Keratinocyte (primary cell): Measurements from ENCODE around the gene TK2. TPM values are rescaled to one million over a fixed set of nuclear protein-coding genes. Genes with fewer than 3 reads are reported as not detected.

ENCODE experiments used
- DNase-seq: peaks from one replicate; pipeline ENCODE4 v3.0.0-alpha.2; 2011; ENCODE audit warnings: low read depth, missing footprints, low spot score
- FAIRE-seq: peaks from 2 replicates; lab custom pipeline; 2011; peaks lifted over from hg19 to GRCh38; lab: Jason Lieb, UNC
- H2AFZ ChIP-seq: 2 replicates; pipeline ENCODE4 v1.6.0; 2012; ENCODE audit warnings: low read length, control low read depth, inconsistent platforms; ENCODE audit not compliant: control insufficient read depth
- H3K27ac ChIP-seq: 2 replicates; pipeline ENCODE4 v1.5.1; 2011; ENCODE audit warnings: low read length; ENCODE audit not compliant: control insufficient read depth, insufficient read depth
- H3K27me3 ChIP-seq: 3 replicates; pipeline ENCODE4 v1.6.0; 2011; ENCODE audit warnings: low read length; ENCODE audit not compliant: control insufficient read depth, insufficient read depth; ENCODE audit errors: extremely low read depth
- H3K36me3 ChIP-seq, 2 experiments: 2 replicates in 1 of 2; 3 replicates in 1 of 2; pipeline ENCODE4 v1.5.1; 2011; ENCODE audit warnings: low read length in 2 of 2, mild to moderate bottlenecking in 1 of 2; ENCODE audit not compliant: control insufficient read depth in 2 of 2, insufficient read depth in 2 of 2; ENCODE audit errors: extremely low read depth in 1 of 2
- H3K4me1 ChIP-seq: 3 replicates; pipeline ENCODE4 v1.5.1; 2011; ENCODE audit warnings: low read length; ENCODE audit not compliant: control insufficient read depth, insufficient read depth; ENCODE audit errors: extremely low read depth
- H3K4me2 ChIP-seq: 3 replicates; pipeline ENCODE4 v1.6.0; 2011; ENCODE audit warnings: low read depth, low read length; ENCODE audit not compliant: control insufficient read depth, insufficient read depth; ENCODE audit errors: extremely low read depth
- H3K4me3 ChIP-seq, 3 experiments: fragments of 200-600 bp in 1 of 3; sonication (generic) in 1 of 3; 2 replicates in 2 of 3; 3 replicates in 1 of 3; pipeline ENCODE4 v1.5.1; 2011 to 2016; ENCODE audit warnings: low read length in 3 of 3, mild to moderate bottlenecking in 3 of 3, control low read depth in 2 of 3, inconsistent platforms in 1 of 3, low read depth in 1 of 3, mixed read lengths in 1 of 3, mixed run types in 1 of 3, moderate library complexity in 1 of 3; ENCODE audit not compliant: control insufficient read depth in 2 of 3, insufficient read depth in 2 of 3; ENCODE audit errors: extremely low read depth in 1 of 3
- H3K79me2 ChIP-seq: 2 replicates; pipeline ENCODE4 v1.6.0; 2012; ENCODE audit warnings: low read length; ENCODE audit not compliant: control insufficient read depth, insufficient read depth
- H3K9ac ChIP-seq: 3 replicates; pipeline ENCODE4 v1.6.0; 2011; ENCODE audit warnings: low read length; ENCODE audit not compliant: control insufficient read depth, insufficient read depth; ENCODE audit errors: extremely low read depth
- H3K9me1 ChIP-seq: 3 replicates; pipeline ENCODE4 v1.6.0; 2011; ENCODE audit warnings: low read length; ENCODE audit not compliant: control insufficient read depth, insufficient read depth; ENCODE audit errors: extremely low read depth
- H3K9me3 ChIP-seq: 2 replicates; pipeline ENCODE4 v1.5.1; 2012; ENCODE audit warnings: low read depth, low read length; ENCODE audit not compliant: control insufficient read depth
- H4K20me1 ChIP-seq: 3 replicates; pipeline ENCODE4 v1.6.0; 2011; ENCODE audit warnings: low read length; ENCODE audit not compliant: control insufficient read depth, insufficient read depth; ENCODE audit errors: extremely low read depth
- EZH2 ChIP-seq: IDR thresholded peaks from one replicate; pipeline ENCODE4 v1.6.1; 2012; ENCODE audit warnings: inconsistent platforms, mild to moderate bottlenecking, low read length, moderate library complexity
- dilution Hi-C: fragments of 300-500 bp; cut with MboI; formaldehyde crosslinking; loops from one replicate; pipeline ENCODE4 v1.7.0; 2020; ENCODE audit warnings: low sequenced_read_pairs; ENCODE audit not compliant: extremely low pct_ligation_motif_present
- polyA plus RNA-seq, 5 experiments: library from polyadenylated mRNA; depleted of rRNA in 3 of 5; stranded (reverse) in 3 of 5; stranded (forward) in 1 of 5; unstranded in 1 of 5; fragments of >200 nt; gene quantifications; 1 replicate in 1 of 5; 2 replicates in 3 of 5; 3 replicates in 1 of 5; pipeline versions ENCODE4 v1.2.1 to v1.2.3, GENCODE V29; 2011 to 2012; ENCODE audit warnings: missing spikeins in 2 of 5, low read depth in 1 of 5, low replicate concordance in 1 of 5
- TF ChIP-seq, protein P1 (sequence below), 3 experiments: IDR thresholded peaks in 1 of 3; conservative IDR thresholded peaks in 1 of 3; optimal IDR thresholded peaks in 1 of 3; 2 replicates in 2 of 3; 3 replicates in 1 of 3; pipeline versions ENCODE3 to v1.5.1; 2011; ENCODE audit warnings: low read length in 3 of 3, mild to moderate bottlenecking in 3 of 3, moderate library complexity in 2 of 3, control low read depth in 1 of 3, inconsistent platforms in 1 of 3; ENCODE audit not compliant: insufficient read depth in 2 of 3; ENCODE audit errors: extremely low read depth in 1 of 3

Gene TK2
- polyA plus RNA-seq, 1 donor (not counting 4 experiments of a cell fraction or from before 2014, with no cell fraction given) = 19.7 TPM

DNA sequence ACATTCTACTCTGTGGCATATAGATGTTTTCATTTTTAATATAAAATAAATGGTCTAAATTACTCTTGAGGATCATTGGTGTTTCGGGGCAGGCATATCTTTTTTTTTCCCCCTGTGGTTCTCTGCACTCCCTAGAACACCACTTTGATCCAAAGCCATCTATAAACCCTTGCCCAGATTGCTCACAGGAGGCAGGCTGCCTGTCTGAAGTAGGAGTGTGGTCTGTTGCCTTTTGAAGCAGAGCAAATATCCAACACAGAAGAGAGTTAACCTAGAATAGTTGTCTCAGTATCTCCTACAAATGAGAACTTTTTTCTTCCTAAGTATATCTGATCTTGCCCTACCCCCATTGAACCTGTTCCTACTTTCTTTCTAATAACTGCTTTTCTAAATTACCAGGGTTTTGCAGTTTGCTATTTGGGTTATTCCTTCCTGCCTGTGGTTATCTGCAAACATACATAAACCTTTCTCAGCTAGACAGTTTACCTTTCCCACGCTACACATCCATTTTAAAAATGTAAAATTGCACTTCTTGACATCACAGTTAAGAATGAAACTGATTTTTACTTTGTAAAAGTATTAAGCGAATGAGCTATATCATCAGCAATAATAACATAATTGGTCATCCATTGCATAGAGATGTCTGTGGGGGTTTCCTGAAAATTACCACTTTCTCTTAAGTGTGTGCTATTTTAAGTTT is 11.6 kb upstream of the TK2 start:
- Histone ChIP-seq H3K27ac (no peak overlapping the region), H3K27me3 (no peaks in the 10 kb centered on the region)

DNA sequence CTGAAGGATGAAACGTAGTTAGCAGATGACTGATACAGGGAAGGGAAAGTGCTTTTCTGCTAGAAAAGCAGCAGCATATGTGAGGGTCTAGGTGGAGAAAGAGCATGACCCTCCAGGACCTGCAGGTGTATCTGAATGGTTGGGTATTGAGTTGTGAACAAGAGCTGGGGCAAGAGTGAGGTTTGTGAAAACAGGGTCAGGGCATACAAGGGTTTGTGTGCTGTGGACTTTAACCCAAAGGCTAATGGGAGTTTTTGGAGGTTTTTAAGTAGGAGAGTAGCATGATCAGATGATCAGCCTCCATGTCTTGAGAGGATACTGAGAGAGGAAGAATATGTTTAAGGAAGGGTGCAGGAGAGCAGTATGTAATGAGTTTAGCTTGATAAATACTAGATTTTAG is 10.2 kb upstream of the TK2 start:
- TF ChIP-seq EZH2 = no peak
- TF ChIP-seq, protein P1, sequence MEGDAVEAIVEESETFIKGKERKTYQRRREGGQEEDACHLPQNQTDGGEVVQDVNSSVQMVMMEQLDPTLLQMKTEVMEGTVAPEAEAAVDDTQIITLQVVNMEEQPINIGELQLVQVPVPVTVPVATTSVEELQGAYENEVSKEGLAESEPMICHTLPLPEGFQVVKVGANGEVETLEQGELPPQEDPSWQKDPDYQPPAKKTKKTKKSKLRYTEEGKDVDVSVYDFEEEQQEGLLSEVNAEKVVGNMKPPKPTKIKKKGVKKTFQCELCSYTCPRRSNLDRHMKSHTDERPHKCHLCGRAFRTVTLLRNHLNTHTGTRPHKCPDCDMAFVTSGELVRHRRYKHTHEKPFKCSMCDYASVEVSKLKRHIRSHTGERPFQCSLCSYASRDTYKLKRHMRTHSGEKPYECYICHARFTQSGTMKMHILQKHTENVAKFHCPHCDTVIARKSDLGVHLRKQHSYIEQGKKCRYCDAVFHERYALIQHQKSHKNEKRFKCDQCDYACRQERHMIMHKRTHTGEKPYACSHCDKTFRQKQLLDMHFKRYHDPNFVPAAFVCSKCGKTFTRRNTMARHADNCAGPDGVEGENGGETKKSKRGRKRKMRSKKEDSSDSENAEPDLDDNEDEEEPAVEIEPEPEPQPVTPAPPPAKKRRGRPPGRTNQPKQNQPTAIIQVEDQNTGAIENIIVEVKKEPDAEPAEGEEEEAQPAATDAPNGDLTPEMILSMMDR (optimal IDR thresholded peaks at IDR 0.05 in 1 of 3, IDR thresholded peaks at IDR 0.05 in 1 of 3, conservative IDR thresholded peaks at IDR 0.05 in 1 of 3; ENCODE audit: extremely low read depth in 1 of 3, insufficient read depth in 2 of 3, low read length in 3 of 3) = no peak

More for the DNA sequence above, 11.6 kb upstream of the TK2 start:
- H3K4me1 ChIP-seq = no peaks in the 10 kb centered on the region
- DNase-seq = no peak
- H3K36me3 ChIP-seq = peaks cover 0 to 6% of the 10 kb centered on the region in 2 experiments
- no peak overlapping the region for H3K4me2 ChIP-seq
- no peak overlapping the region for H3K9ac ChIP-seq
- H3K9me1 ChIP-seq = no peaks in the 10 kb centered on the region
- H3K4me3 ChIP-seq = no peak overlapping the region
- dilution Hi-C loops = no loop called here
- no peaks in the 10 kb centered on the region for H3K79me2 ChIP-seq
- no peak overlapping the region for H2AFZ ChIP-seq
- H4K20me1 ChIP-seq = no peaks in the 10 kb centered on the region
- FAIRE-seq = no peak
- no peaks in the 10 kb centered on the region for H3K9me3 ChIP-seq
- TF ChIP-seq, protein P1 (optimal IDR thresholded peaks at IDR 0.05 in 1 of 3, IDR thresholded peaks at IDR 0.05 in 1 of 3, conservative IDR thresholded peaks at IDR 0.05 in 1 of 3; ENCODE audit: extremely low read depth in 1 of 3, insufficient read depth in 2 of 3, low read length in 3 of 3) = no peak
- no peak for TF ChIP-seq EZH2

More for the DNA sequence above, 10.2 kb upstream of the TK2 start:
- DNase-seq (no peak), FAIRE-seq (no peak)
- Histone ChIP-seq H3K9ac (no peak overlapping the region), H3K4me1 (no peaks in the 10 kb centered on the region), H3K27me3 (no peaks in the 10 kb centered on the region), H3K4me3 (no peak overlapping the region), H3K27ac (no peak overlapping the region), H3K79me2 (no peaks in the 10 kb centered on the region), H3K4me2 (no peak overlapping the region), H2AFZ (no peak overlapping the region), H3K9me3 (no peaks in the 10 kb centered on the region), H3K9me1 (no peaks in the 10 kb centered on the region), H4K20me1 (no peaks in the 10 kb centered on the region), H3K36me3 (peaks cover 0 to 4% of the 10 kb centered on the region in 2 experiments)
- dilution Hi-C loops = no loop called here
